Suprapubic skin (tissue), 4 donors: ENCODE data around the gene CD300E. TPM values are rescaled to one million over a fixed set of nuclear protein-coding genes. Genes with fewer than 3 reads are reported as not detected.

ENCODE experiments used
- DNase-seq, 2 donors: peaks; one replicate each; pipeline ENCODE4 v3.0.0-alpha.2; 2019; ENCODE audit warnings: low spot score in 2 of 2
- H3K27ac ChIP-seq: fragments of 200-600 bp; sonication (generic); one replicate; pipeline ENCODE4 v1.5.1; 2019
- H3K27me3 ChIP-seq: fragments of 200-600 bp; sonication (generic); one replicate; pipeline ENCODE4 v1.5.1; 2019
- H3K36me3 ChIP-seq: fragments of 200-600 bp; sonication (generic); one replicate; pipeline ENCODE4 v1.5.1; 2019
- H3K4me1 ChIP-seq: fragments of 200-600 bp; sonication (generic); one replicate; pipeline ENCODE4 v1.5.1; 2019
- H3K4me3 ChIP-seq: fragments of 200-600 bp; sonication (generic); one replicate; pipeline ENCODE4 v1.5.1; 2019; ENCODE audit warnings: mild to moderate bottlenecking
- H3K9me3 ChIP-seq: fragments of 200-600 bp; sonication (generic); one replicate; pipeline ENCODE4 v1.5.1; 2019
- CTCF ChIP-seq, 2 donors: fragments of 200-600 bp in 1 of 2; fragments of 450-650 bp in 1 of 2; sonication (generic) in 1 of 2; IDR thresholded peaks; one replicate each; pipeline ENCODE4 v1.5.1; 2016 to 2019; ENCODE audit warnings: antibody characterized with exemption in 2 of 2, mild to moderate bottlenecking in 1 of 2, moderate library complexity in 1 of 2
- EP300 ChIP-seq: sonication (generic); formaldehyde crosslinking; IDR thresholded peaks from one replicate; pipeline ENCODE4 v1.6.1; 2017; ENCODE audit warnings: antibody characterized with exemption
- POLR2A ChIP-seq, 2 donors: fragments of 450-650 bp; IDR thresholded peaks; one replicate each; pipeline ENCODE4 v1.6.1; 2017; ENCODE audit warnings: antibody characterized with exemption in 2 of 2, mild to moderate bottlenecking in 2 of 2, moderate library complexity in 2 of 2
- POLR2AphosphoS5 ChIP-seq, 3 donors: sonication (generic); formaldehyde crosslinking; IDR thresholded peaks; one replicate each; pipeline ENCODE4 v1.6.1; 2017; ENCODE audit warnings: antibody characterized with exemption in 3 of 3
- WGBS: methylation state at CpG from one replicate; pipeline ENCODE4 v1.1.5; 2018; 5-methylcytosine and 5-hydroxymethylcytosine counted together
- total RNA-seq, 4 donors: library from RNA; depleted of rRNA; stranded (reverse); fragments of >200 nt; gene quantifications; one replicate each; pipeline ENCODE4 v1.1.0, GENCODE V29; 2016

CD300E gene
- total RNA-seq, 4 donors from 2014 or later, result 0.24 TPM; not detected in 3

DNA sequence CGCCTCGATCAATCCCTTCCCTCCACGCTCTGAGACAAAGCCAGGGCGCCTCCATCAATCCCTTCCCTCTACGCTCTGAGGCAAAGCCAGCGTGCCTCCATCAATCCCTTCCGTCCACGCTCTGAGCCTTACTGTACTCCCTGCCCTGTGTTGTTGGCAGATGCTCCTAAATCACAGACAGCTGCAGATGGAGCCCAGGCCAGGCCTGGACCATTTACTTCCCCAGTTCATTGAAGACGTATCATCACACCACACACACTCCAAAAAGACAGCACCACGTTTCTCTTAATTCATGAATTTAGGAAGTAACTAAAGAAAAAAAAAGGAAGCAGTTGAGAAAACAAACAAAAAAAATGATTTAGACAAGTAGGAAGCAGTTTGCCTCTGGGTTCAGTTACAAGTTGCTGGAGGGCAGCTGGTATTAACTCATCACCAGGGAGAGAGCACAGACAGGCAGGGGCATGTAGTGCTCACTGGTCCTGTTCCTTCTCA lies 24.0 kb downstream of the CD300E start:
- H3K27ac ChIP-seq, result no peak overlapping the region
- no peak overlapping the region for H3K4me3 ChIP-seq
- peaks cover 18% of the 10 kb centered on the region for H3K4me1 ChIP-seq
- whole genome bisulfite sequencing, result 23% methylated on average over 9 of the region's 10 CpGs
- H3K27me3 ChIP-seq, result peaks cover 18% of the 10 kb centered on the region
- TF ChIP-seq CTCF (IDR thresholded peaks at IDR 0.05) (no peak), POLR2A (IDR thresholded peaks at IDR 0.05) (no peak), EP300 (no peak), POLR2AphosphoS5 (IDR thresholded peaks at IDR 0.05) (no peak)
- no peaks in the 10 kb centered on the region for H3K9me3 ChIP-seq
- DNase-seq, result no peak
- no peaks in the 10 kb centered on the region for H3K36me3 ChIP-seq

DNA sequence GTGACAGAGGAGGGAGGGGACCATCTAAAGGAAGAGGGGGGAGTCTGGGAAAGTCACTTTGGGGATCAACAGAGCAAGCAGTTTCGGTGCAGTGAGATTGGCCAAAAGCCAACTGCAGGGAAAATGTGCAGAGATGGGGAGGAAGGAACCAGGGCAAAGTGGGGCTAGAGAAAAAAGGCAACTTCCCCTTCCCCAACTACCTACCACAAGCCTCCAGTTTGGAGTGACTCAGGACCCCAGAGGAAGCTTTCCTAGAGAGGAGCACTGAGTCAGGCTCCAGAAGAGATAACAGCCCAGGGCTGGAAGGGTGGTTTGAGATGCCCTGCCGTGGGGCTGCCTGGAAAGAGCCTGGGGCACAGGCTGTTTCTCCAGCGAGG lies 24.5 kb downstream of the CD300E start:
- H3K4me3 ChIP-seq, result no peak overlapping the region
- DNase-seq, result no peak
- H3K27me3 ChIP-seq, result peaks cover 21% of the 10 kb centered on the region
- H3K9me3 ChIP-seq, result no peaks in the 10 kb centered on the region
- H3K4me1 ChIP-seq, result peaks cover 14% of the 10 kb centered on the region
- no peaks in the 10 kb centered on the region for H3K36me3 ChIP-seq
- no peak overlapping the region for H3K27ac ChIP-seq
- TF ChIP-seq POLR2A (IDR thresholded peaks at IDR 0.05) (no peak), CTCF (IDR thresholded peaks at IDR 0.05) (no peak), POLR2AphosphoS5 (IDR thresholded peaks at IDR 0.05) (no peak), EP300 (no peak)
- WGBS, result 9% methylated on average over 3 of the region's 3 CpGs

- Histone ChIP-seq H3K36me3 (no peaks in the 10 kb centered on the region), H3K27me3 (peaks cover 26% of the 10 kb centered on the region), H3K4me3 (no peak overlapping the region), H3K27ac (no peak overlapping the region), H3K4me1 (peaks cover 9% of the 10 kb centered on the region), H3K9me3 (no peaks in the 10 kb centered on the region)
- WGBS, result 64% methylated on average over 4 of the region's 4 CpGs
- DNase-seq, result no peak
- TF ChIP-seq EP300 (no peak), CTCF (IDR thresholded peaks at IDR 0.05) (no peak), POLR2AphosphoS5 (IDR thresholded peaks at IDR 0.05) (no peak), POLR2A (IDR thresholded peaks at IDR 0.05) (no peak)
These were observed 25.1 kb downstream of the CD300E start for GRCh38 chr17:74598346-74599022.

DNA sequence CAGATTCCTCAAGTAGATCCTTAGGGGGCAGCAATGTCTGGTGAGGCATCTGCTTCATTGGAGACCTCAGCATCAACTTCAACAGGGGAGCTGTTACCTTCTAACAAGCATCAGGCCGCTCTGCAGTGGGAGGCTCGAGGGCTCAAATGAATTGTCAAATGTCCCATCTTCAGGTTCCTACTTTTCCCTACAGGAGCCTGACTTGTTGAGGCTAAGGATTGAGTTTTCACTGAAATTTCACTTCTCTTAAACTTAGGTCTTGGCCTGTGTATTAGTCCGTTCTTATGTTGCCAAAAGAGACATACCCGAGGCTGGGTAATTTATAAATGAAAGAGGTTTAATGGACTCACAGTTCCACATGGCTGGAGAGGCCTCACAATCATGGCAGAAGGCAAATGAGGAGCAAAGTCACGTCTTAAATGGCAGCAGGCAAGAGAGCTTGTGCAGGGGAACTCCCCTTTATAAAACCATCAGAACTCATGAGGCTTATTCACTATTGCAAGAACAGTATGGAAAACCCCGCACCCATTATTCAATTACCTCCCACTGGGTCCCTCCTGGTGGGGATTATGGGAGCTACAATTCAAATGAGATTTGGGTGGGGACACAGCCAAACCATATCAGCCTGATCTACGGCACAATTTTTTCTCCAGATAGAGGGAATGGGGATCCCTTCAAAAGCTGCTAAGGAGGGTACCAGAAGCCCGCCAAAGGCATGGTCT lies 26.3 kb downstream of the CD300E start:
- peaks cover 35% of the 10 kb centered on the region for H3K27me3 ChIP-seq
- TF ChIP-seq EP300 (no peak), POLR2A (IDR thresholded peaks at IDR 0.05) (no peak), POLR2AphosphoS5 (IDR thresholded peaks at IDR 0.05) (no peak), CTCF (IDR thresholded peaks at IDR 0.05) (no peak)
- 73% methylated on average over 8 of the region's 8 CpGs for WGBS

DNA sequence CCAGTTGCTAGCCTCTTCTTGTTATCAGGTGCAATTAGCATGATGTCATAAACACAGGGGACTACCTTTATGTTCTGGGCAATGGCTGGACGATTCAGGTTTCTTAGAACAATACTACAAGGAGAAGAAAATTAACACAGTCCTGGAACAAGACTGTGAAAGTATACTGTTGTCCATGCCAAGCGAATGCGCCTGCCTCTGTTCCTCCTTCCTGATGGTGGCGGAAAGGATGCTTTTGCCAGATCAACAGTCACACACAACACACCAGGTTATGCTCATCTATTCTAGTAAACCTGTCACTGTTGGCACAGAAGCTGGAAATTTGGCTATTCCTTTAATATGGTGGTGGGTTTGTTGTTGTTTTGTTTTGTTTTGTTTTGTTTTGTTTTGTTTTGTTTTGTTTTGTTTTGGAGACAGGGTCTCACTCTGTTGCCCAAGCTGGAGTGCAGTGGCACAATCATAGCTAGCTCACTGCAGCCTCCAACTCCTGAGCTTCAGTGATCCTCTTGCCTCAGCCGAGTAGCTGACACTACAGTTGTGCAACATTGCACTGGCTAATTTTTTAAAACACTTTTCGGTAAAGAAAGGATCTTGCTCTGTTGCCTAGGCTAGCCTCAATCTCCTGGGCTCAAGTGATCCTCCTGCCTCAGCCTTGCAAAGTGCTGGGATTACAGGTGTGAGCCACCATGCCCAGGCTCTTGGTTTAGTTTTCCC lies 28.3 kb downstream of the CD300E start:
- H3K4me1 ChIP-seq, result peaks cover 8% of the 10 kb centered on the region
- no peaks in the 10 kb centered on the region for H3K36me3 ChIP-seq
- H3K27ac ChIP-seq, result no peak overlapping the region
- TF ChIP-seq EP300, result no peak
- TF ChIP-seq POLR2A (IDR thresholded peaks at IDR 0.05), result no peak
- TF ChIP-seq POLR2AphosphoS5 (IDR thresholded peaks at IDR 0.05), result no peak
- TF ChIP-seq CTCF (IDR thresholded peaks at IDR 0.05), result no peak
- H3K9me3 ChIP-seq, result no peaks in the 10 kb centered on the region
- 76% methylated on average over 6 of the region's 6 CpGs for WGBS
- no peak overlapping the region for H3K4me3 ChIP-seq
- DNase-seq, result no peak
- H3K27me3 ChIP-seq, result peaks cover 37% of the 10 kb centered on the region

More for the DNA sequence above, 26.3 kb downstream of the CD300E start:
- Histone ChIP-seq H3K4me3 (no peak overlapping the region), H3K27ac (no peak overlapping the region), H3K4me1 (peaks cover 8% of the 10 kb centered on the region), H3K9me3 (no peaks in the 10 kb centered on the region), H3K36me3 (no peaks in the 10 kb centered on the region)
- no peak for DNase-seq
